Measurements from ENCODE around the gene ASTN2.

ASTN2 gene

DNA sequence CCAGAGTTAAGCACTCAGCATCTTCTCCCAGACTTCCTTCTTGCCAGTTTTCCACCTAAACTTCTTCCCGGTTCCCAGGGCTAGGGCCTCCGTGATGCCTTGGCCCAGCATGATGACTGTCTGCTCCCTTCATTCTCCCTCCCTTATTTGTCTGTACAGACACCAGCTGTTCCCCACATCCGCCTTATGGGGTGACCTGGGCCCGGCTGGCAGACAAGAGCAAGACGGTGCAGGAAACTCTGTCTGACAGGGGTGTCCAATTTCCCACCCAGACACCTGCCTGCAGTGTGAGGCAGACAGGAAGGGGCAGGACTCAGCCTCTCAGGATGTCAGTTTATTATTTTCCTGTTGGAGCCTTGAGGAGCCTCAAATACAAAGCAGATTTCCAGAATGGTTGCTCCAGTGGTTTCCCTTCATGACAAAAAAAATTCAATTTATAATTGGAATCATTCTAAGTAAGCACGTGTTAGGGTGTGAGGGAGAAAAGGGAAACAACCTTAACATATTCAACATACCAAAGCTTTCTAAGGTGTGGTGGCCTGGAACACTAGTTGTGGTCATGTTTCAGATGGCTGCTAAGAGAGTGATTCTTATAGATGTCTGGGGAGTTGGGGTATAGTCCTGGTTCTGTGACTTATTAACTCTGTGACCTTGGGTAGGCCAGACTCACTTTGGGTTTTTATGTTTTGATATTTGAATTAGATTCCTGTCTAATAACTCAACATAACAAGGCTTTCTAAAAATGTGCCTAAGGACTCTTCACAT is 1026.7 kb downstream of the ASTN2 start:
- DNase-seq = no peak

DNA sequence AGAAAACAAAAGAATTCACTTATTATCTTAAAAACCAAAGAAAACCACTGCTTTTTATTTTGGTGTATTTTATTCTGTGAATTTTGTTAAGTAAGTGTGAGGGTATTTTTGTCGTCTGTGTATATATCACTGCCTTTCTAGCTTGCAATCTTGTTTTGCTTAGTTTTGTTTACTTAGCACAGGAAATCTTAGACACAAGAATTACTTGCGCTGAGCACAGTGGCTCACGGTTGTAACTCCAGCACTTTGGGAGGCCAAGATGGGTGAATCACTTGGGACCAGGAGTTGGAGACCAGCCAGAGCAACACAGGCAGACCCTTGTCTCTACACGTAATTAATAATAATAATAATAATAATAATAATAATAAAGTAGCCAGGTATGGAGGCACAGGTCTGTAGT is 1030.9 kb downstream of the ASTN2 start:
- no peak for DNase-seq

DNA sequence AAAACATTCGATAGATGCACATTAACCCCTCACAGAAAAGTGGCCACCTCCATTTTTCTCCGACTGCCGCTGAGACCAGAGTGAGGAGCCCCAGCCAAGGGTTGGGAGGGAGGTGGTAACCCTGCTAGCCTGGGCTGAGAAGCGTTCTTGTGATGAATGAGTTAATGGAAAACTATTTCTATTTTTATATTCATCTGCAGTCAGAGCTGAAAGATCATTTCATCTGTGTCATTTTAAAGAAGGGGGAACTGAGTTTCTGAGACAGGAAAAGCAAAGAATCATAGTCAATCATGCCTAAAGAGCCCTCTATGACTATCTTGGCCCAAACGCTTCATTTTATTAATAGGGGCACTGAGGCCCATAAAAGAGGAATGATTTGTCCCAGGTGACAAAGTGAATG is 1031.7 kb downstream of the ASTN2 start:
- DNase-seq = no peak

DNA sequence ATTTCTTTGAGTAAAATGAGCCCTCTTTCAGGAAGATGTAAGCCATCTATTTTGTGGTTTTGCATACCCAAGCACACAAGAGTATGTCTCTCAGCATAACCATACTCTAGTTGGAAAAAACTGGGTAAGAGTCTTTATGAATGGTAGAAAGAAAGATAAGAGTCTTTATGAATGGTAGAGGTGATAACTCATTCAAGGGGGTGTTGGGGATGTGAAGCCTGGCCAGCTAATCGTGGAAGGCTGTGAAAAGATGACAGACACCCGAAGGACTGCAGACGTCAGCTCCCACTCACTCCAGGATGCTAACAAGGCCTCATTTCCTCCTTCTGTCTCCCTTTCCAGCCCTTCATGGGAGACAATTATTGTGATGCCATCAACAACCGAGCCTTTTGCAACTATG is 1032.8 kb downstream of the ASTN2 start:
- DNase-seq = no peak

DNA sequence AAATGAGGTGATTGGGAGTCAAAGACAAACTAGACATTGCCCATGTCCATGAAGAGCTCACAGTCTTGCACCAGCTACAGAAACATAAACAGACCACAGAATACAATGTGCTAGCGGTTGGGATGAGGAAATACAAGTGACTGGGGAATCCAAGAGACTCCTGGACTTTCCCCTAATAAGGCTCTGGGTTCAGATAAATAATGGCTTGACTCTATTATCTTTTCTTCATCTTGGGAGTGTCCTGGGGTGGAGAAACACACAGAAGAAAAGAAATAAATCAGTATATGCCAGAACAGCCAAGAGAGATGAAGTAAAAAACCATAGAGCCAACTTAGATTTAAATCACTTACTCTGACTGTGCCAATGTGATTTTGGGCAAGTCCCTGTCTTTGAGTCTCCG is 1033.5 kb downstream of the ASTN2 start:
- DNase-seq = no peak

DNA sequence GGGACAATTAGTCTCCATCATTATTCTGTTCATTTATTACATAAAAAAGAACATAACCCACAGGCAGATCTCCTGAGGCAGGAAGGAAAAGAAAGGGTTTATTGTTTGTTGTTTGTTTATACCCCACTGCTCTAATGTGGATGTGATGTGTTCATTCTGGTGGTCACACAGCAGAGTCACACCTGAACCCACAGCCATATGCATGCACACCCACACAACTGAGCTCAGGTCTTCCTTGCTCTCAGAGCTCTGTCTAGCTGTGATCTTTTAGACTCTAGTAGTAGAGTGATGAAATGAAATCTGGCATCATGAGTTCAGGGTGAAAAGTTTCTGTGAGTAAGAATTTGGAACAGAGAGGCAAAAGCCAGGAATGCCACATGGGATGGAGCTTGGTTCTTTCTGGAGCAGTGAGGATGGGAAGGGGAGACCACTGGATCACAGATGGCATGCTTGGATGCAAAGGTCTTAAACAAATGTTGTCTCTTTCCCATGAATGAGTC is 1034.3 kb downstream of the ASTN2 start:
- no peak for DNase-seq

DNA sequence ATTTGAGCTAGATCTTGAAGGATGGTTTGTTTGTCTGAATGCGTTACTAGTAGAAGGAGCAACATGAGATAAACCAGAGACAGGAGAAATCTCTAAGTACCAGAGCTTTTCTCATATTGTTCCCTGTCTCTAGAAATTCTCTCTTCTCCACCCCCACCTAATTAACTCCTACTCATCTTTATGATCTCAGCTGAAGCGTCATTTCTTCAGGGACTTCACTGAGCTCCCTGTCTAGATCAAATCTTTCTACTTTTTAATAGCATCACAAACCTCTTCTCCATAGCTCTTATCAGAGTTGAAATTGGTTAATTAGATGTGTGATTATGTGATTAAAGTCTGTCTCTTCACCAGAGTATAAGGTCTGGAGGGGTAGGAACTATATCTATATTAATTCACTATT is 1035.0 kb downstream of the ASTN2 start:
- no peak for DNase-seq

DNA sequence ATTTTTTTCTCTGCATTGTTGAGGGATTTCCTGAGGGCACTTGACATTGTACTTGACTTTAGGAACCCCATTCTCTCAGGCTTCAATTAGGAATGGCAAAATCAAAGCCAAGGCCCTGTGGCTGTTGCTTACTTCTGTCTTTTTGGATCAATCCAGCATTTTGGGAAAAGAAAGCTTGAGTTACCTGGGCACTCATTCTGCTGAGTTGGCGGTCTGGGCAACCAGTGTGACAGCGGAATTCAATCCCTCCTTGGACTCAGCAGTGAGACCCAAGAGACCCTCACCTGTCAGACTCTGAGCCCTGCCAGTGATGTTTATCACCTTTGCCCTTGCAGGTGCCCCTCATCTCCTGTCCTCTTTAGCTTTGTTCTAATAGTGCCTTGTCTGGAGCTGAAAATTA is 1036.0 kb downstream of the ASTN2 start:
- DNase-seq = no peak

DNA sequence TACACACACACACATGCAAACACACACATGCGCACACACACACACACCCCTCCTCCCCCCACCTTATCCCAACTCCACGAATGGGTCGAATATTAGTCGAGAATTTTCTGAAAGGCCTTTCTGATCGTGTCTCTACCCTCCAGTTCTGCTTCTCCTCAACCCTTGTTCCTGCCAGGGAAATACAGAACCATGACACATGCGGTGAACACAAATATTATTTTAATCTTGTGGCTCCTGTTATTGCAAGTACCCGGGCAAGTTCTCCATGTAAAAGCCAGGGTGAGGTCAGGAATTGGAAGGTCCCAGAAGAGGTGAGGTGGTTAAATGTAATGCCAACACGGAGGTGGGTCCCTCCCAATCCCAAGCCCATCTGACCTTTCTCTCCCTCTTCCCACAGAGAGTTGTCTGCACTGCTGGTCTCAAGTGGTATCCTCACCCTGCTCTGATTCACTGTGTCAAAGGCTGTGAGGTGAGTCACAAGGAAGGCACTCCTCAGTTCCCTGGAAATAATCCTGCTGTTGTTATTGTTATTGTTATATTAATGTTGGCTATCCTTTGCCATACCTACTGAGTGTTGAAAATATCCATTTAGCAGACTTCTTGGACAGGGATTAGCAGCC is 1037.6 kb downstream of the ASTN2 start:
- no peak for DNase-seq

All from left hindlimb (tissue), 1 donor.